Mesenchymal stem cell (in vitro differentiated cells and primary cell): Measurements from ENCODE around the gene CFAP54.

Experiments used
- DNase-seq: peaks from one replicate; pipeline ENCODE4 v3.0.0-alpha.2; 2013
- H2AFZ ChIP-seq: one replicate; pipeline ENCODE4 v1.6.1; 2013; ENCODE audit warnings: low read depth, mild to moderate bottlenecking, control low read depth, inconsistent platforms, low read length, moderate library complexity
- H2AK5ac ChIP-seq: 2 replicates; pipeline ENCODE4 v1.6.1; 2013; ENCODE audit warnings: low read length, moderate library complexity, mild to moderate bottlenecking, inconsistent platforms; ENCODE audit not compliant: severe bottlenecking
- H2BK120ac ChIP-seq: one replicate; pipeline ENCODE4 v1.6.1; 2013; ENCODE audit warnings: low read depth, mild to moderate bottlenecking, inconsistent platforms, low read length, moderate library complexity
- H2BK12ac ChIP-seq, 2 experiments: one replicate each; pipeline ENCODE4 v1.6.1; 2013; ENCODE audit warnings: inconsistent platforms in 2 of 2, low read length in 2 of 2, mild to moderate bottlenecking in 2 of 2, moderate library complexity in 2 of 2, control low read depth in 1 of 2
- H2BK15ac ChIP-seq: one replicate; pipeline ENCODE4 v1.6.1; 2013; ENCODE audit warnings: mild to moderate bottlenecking, low read depth, inconsistent platforms; ENCODE audit not compliant: poor library complexity, severe bottlenecking
- H2BK5ac ChIP-seq: 2 replicates; pipeline ENCODE4 v1.6.1; 2013; ENCODE audit warnings: low read depth, mild to moderate bottlenecking, low read length, control low read depth, inconsistent platforms; ENCODE audit not compliant: poor library complexity, severe bottlenecking
- H3K14ac ChIP-seq, 2 experiments: one replicate each; pipeline ENCODE4 v1.6.1; 2013; ENCODE audit warnings: inconsistent platforms in 2 of 2, low read length in 2 of 2, control low read depth in 1 of 2, mild to moderate bottlenecking in 1 of 2, moderate library complexity in 1 of 2
- H3K18ac ChIP-seq, 2 experiments: one replicate each; pipeline ENCODE4 v1.6.1; 2013; ENCODE audit warnings: inconsistent platforms in 2 of 2, low read length in 2 of 2, control low read depth in 1 of 2, low read depth in 1 of 2, mild to moderate bottlenecking in 1 of 2
- H3K23ac ChIP-seq, 2 experiments: one replicate each; pipeline ENCODE4 v1.6.1; 2013; ENCODE audit warnings: inconsistent platforms in 2 of 2, low read length in 2 of 2, mild to moderate bottlenecking in 2 of 2, moderate library complexity in 2 of 2, control low read depth in 1 of 2
- H3K27ac ChIP-seq: 2 replicates; pipeline ENCODE4 v1.5.1; 2013; ENCODE audit warnings: mild to moderate bottlenecking, moderate library complexity, low read length, control low read depth, inconsistent platforms; ENCODE audit not compliant: poor library complexity, severe bottlenecking
- H3K27me3 ChIP-seq, 2 experiments: 2 replicates each; pipeline versions ENCODE4 v1.6.1 to v1.7.0; 2013; ENCODE audit warnings: low read length in 2 of 2, mild to moderate bottlenecking in 2 of 2, moderate library complexity in 2 of 2, control low read depth in 1 of 2, inconsistent platforms in 1 of 2; ENCODE audit not compliant: control insufficient read depth in 1 of 2, insufficient read depth in 1 of 2
- H3K36me3 ChIP-seq, 2 experiments: 2 replicates each; pipeline versions ENCODE4 v1.6.1 to v1.7.0; 2013; ENCODE audit warnings: low read length in 2 of 2, control low read depth in 1 of 2, inconsistent platforms in 1 of 2, low read depth in 1 of 2, mild to moderate bottlenecking in 1 of 2; ENCODE audit not compliant: insufficient read depth in 2 of 2, control insufficient read depth in 1 of 2
- H3K4ac ChIP-seq, 2 experiments: one replicate each; pipeline ENCODE4 v1.6.1; 2013; ENCODE audit warnings: inconsistent platforms in 2 of 2, low read length in 2 of 2, mild to moderate bottlenecking in 2 of 2, moderate library complexity in 2 of 2, control low read depth in 1 of 2, low read depth in 1 of 2
- H3K4me1 ChIP-seq: 2 replicates; pipeline ENCODE4 v1.6.1; 2013; ENCODE audit warnings: low read depth, low read length, control low read depth; ENCODE audit not compliant: control insufficient read depth, insufficient read depth
- H3K4me2 ChIP-seq: 2 replicates; pipeline ENCODE4 v1.6.1; 2013; ENCODE audit warnings: low read length, mild to moderate bottlenecking, inconsistent platforms; ENCODE audit not compliant: poor library complexity, severe bottlenecking
- H3K4me3 ChIP-seq, 2 experiments: 2 replicates each; pipeline versions ENCODE4 v1.5.1 to v1.7.0; 2013; ENCODE audit warnings: low read length in 2 of 2, mild to moderate bottlenecking in 2 of 2, control low read depth in 1 of 2, low read depth in 1 of 2; ENCODE audit not compliant: insufficient read depth in 1 of 2
- H3K79me1 ChIP-seq: replicated peaks from 2 replicates; pipeline ENCODE4 v1.6.1; 2013; ENCODE audit warnings: mild to moderate bottlenecking, control low read depth, low read length, inconsistent platforms; ENCODE audit not compliant: poor library complexity, severe bottlenecking
- H3K9ac ChIP-seq: 2 replicates; pipeline ENCODE4 v1.7.0; 2013; ENCODE audit warnings: mild to moderate bottlenecking, low read length, moderate library complexity
- H3K9me3 ChIP-seq: 2 replicates; pipeline ENCODE4 v1.7.0; 2013; ENCODE audit warnings: mild to moderate bottlenecking, low read length; ENCODE audit not compliant: control insufficient read depth
- H4K8ac ChIP-seq: one replicate; pipeline ENCODE4 v1.6.1; 2013; ENCODE audit warnings: inconsistent platforms, mild to moderate bottlenecking, low read length, moderate library complexity
- H4K91ac ChIP-seq: one replicate; pipeline ENCODE4 v1.6.1; 2013; ENCODE audit warnings: mild to moderate bottlenecking, low read length, inconsistent platforms
- WGBS: methylation state at CpG from one replicate; pipeline ENCODE4 v1.1.7; 2013; ENCODE audit warnings: mixed read lengths; 5-methylcytosine and 5-hydroxymethylcytosine counted together

The CFAP54 gene

GRCh38 chr12:96521895-96522682 lies 32.7 kb downstream of the CFAP54 start:
- H3K18ac ChIP-seq = no peak overlapping the region
- no peak overlapping the region for H2AFZ ChIP-seq
- no peak overlapping the region for H3K4me3 ChIP-seq
- 100% methylated on average over 3 of the region's 7 CpGs for WGBS
- no peaks in the 10 kb centered on the region for H3K36me3 ChIP-seq
- H2BK5ac ChIP-seq = no peak overlapping the region
- H3K4me2 ChIP-seq = no peak overlapping the region
- no peak overlapping the region for H2AK5ac ChIP-seq
- H3K9me3 ChIP-seq = no peaks in the 10 kb centered on the region
- no peak overlapping the region for H3K4ac ChIP-seq
- H4K91ac ChIP-seq = no peak overlapping the region
- no peak overlapping the region for H3K23ac ChIP-seq
- no peak for DNase-seq
- H3K79me1 ChIP-seq = no peaks in the 10 kb centered on the region
- H2BK12ac ChIP-seq = no peak overlapping the region
- no peaks in the 10 kb centered on the region for H3K4me1 ChIP-seq
- no peak overlapping the region for H3K27ac ChIP-seq
- H2BK120ac ChIP-seq = no peak overlapping the region
- H3K9ac ChIP-seq = no peak overlapping the region
- H4K8ac ChIP-seq = no peak overlapping the region
- no peak overlapping the region for H3K14ac ChIP-seq
- no peaks in the 10 kb centered on the region for H3K27me3 ChIP-seq
- H2BK15ac ChIP-seq = no peak overlapping the region

DNA sequence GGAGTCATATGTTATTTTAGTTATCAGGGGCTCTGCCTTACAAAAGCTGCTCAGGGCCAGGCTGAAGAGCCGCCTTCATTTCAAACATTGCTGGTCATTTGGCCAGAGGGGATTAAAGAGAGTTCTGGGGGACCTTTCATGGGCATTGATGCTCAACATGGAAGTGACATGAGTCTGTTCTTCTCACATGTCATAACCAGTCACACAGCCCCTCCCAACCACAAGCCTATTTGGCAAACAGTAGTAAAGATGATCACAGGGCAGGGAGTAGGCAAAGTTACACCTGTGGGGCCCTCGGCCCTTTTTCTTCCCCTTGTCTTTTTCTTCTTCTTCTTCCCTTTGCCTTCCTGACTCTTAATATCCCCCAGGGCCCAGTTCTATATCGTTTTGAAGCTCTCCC lies 33.3 kb downstream of the CFAP54 start:
- H3K36me3 ChIP-seq = no peaks in the 10 kb centered on the region
- H2BK12ac ChIP-seq = no peak overlapping the region
- H3K14ac ChIP-seq = no peak overlapping the region
- 87% methylated on average over 3 of the region's 3 CpGs for WGBS
- no peak overlapping the region for H3K27ac ChIP-seq
- DNase-seq = no peak
- no peak overlapping the region for H4K8ac ChIP-seq
- H2BK5ac ChIP-seq = no peak overlapping the region
- H4K91ac ChIP-seq = no peak overlapping the region
- H2BK120ac ChIP-seq = no peak overlapping the region
- H3K4me3 ChIP-seq = no peak overlapping the region
- H3K4me2 ChIP-seq = no peak overlapping the region
- H2AFZ ChIP-seq = no peak overlapping the region
- no peak overlapping the region for H3K18ac ChIP-seq
- H3K9ac ChIP-seq = no peak overlapping the region
- H2BK15ac ChIP-seq = no peak overlapping the region
- H3K4me1 ChIP-seq = no peaks in the 10 kb centered on the region
- H3K9me3 ChIP-seq = no peaks in the 10 kb centered on the region
- H3K79me1 ChIP-seq = no peaks in the 10 kb centered on the region
- H3K27me3 ChIP-seq = no peaks in the 10 kb centered on the region
- no peak overlapping the region for H3K23ac ChIP-seq
- H3K4ac ChIP-seq = no peak overlapping the region
- no peak overlapping the region for H2AK5ac ChIP-seq

GRCh38 chr12:96526110-96526509 lies 36.7 kb downstream of the CFAP54 start:
- Histone ChIP-seq H2BK5ac (no peak overlapping the region), H3K14ac (no peak overlapping the region), H3K4me3 (no peak overlapping the region), H3K9ac (no peak overlapping the region), H3K27me3 (no peaks in the 10 kb centered on the region), H3K4me2 (no peak overlapping the region), H3K18ac (no peak overlapping the region), H3K79me1 (no peaks in the 10 kb centered on the region), H3K36me3 (no peaks in the 10 kb centered on the region), H2BK120ac (no peak overlapping the region), H2AK5ac (no peak overlapping the region), H2BK12ac (no peak overlapping the region), H3K23ac (no peak overlapping the region), H3K4me1 (no peaks in the 10 kb centered on the region), H4K8ac (no peak overlapping the region), H2BK15ac (no peak overlapping the region), H2AFZ (no peak overlapping the region), H3K27ac (no peak overlapping the region), H4K91ac (no peak overlapping the region), H3K9me3 (no peaks in the 10 kb centered on the region), H3K4ac (no peak overlapping the region)
- WGBS = 93% methylated on average over 1 of the region's 1 CpG
- DNase-seq = no peak

DNA sequence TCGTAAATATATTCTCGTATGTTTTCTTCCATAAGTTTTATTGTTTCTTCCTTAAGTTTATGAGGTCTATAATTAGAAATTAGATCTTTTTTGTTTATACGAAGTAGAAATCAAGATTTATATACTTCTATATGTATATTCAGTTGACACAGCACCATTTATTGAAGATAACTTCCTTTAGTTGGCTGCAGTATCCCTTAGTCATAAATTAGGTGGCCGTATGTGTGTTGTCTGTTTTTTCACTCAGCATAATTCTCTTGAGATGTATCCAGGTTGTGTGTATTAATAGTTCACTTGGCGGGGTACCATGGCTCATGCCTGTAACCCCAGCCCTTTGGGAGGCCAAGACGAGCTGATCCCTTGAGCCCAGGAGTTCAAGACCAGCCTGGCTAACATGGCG lies 40.5 kb downstream of the CFAP54 start:
- DNase-seq = no peak
- Histone ChIP-seq H3K14ac (no peak overlapping the region), H3K27ac (no peak overlapping the region), H2AK5ac (no peak overlapping the region), H3K9me3 (no peaks in the 10 kb centered on the region), H3K4me1 (no peaks in the 10 kb centered on the region), H2BK12ac (no peak overlapping the region), H3K23ac (no peak overlapping the region), H3K4ac (no peak overlapping the region), H3K36me3 (no peaks in the 10 kb centered on the region), H3K4me2 (no peak overlapping the region), H2BK15ac (no peak overlapping the region), H2BK5ac (no peak overlapping the region), H3K9ac (no peak overlapping the region), H3K79me1 (no peaks in the 10 kb centered on the region), H2AFZ (no peak overlapping the region), H3K4me3 (no peak overlapping the region), H3K27me3 (no peaks in the 10 kb centered on the region), H4K91ac (no peak overlapping the region), H2BK120ac (no peak overlapping the region), H3K18ac (no peak overlapping the region), H4K8ac (no peak overlapping the region)
- 74% methylated on average over 3 of the region's 7 CpGs for WGBS
